Lung (tissue), 12 donors: Measurements from ENCODE around the gene HYKK. TPM values are rescaled to one million over a fixed set of nuclear protein-coding genes. Genes with fewer than 3 reads are reported as not detected.
A peak's percentile ranks its signal among the peaks of the same experiment; 100 is the strongest.

ENCODE experiments used
- ATAC-seq: fragments of 200-7000 bp; cut with Tn5 transposase; one replicate; pipeline ENCODE4 v1.9.1; 2020; ENCODE audit warnings: moderate number of reproducible peaks; ENCODE audit not compliant: insufficient read depth, low FRiP score
- DNase-seq, 3 donors: peaks; one replicate each; pipeline ENCODE4 v3.0.0-alpha.2; 2013 to 2017
- H3K27ac ChIP-seq, 2 donors: one replicate each; pipeline ENCODE4 v1.5.1; 2013; ENCODE audit warnings: mild to moderate bottlenecking in 2 of 2, moderate library complexity in 2 of 2, control low read depth in 1 of 2, inconsistent platforms in 1 of 2, low read depth in 1 of 2, low read length in 1 of 2
- H3K27me3 ChIP-seq, 3 donors: one replicate each; pipeline ENCODE4 v1.5.1; 2013; ENCODE audit warnings: low read length in 2 of 3; ENCODE audit not compliant: control insufficient read depth in 3 of 3, insufficient read depth in 3 of 3
- H3K36me3 ChIP-seq, 4 donors: one replicate each; pipeline ENCODE4 v1.5.1; 2013; ENCODE audit warnings: low read length in 4 of 4, mild to moderate bottlenecking in 1 of 4, moderate library complexity in 1 of 4; ENCODE audit not compliant: control insufficient read depth in 4 of 4, insufficient read depth in 4 of 4
- H3K4me1 ChIP-seq, 5 donors: one replicate each; pipeline ENCODE4 v1.5.1; 2013; ENCODE audit warnings: low read length in 5 of 5, mild to moderate bottlenecking in 2 of 5, moderate library complexity in 1 of 5; ENCODE audit not compliant: control insufficient read depth in 5 of 5, insufficient read depth in 5 of 5
- H3K4me3 ChIP-seq: one replicate; pipeline ENCODE4 v1.5.1; 2013; ENCODE audit warnings: mild to moderate bottlenecking, control low read depth, moderate library complexity
- H3K9ac ChIP-seq, 2 donors: one replicate each; pipeline ENCODE4 v1.5.1; 2013; ENCODE audit warnings: low read length in 2 of 2, control low read depth in 1 of 2; ENCODE audit not compliant: insufficient read depth in 1 of 2
- H3K9me3 ChIP-seq, 4 donors: one replicate each; pipeline ENCODE4 v1.5.1; 2013; ENCODE audit warnings: low read length in 3 of 4, mild to moderate bottlenecking in 1 of 4, moderate library complexity in 1 of 4; ENCODE audit not compliant: control insufficient read depth in 4 of 4, insufficient read depth in 3 of 4
- CTCF ChIP-seq: IDR thresholded peaks from 2 replicates; pipeline ENCODE4 v1.5.1; 2012; ENCODE audit warnings: mild to moderate bottlenecking; ENCODE audit errors: control extremely low read depth, extremely low read depth
- WGBS, 2 donors: extraction: QIAGEN DNeasy Blood & Tissue Kit; methylation state at CpG; one replicate each; pipeline ENCODE4 v1.1.7; 2013; 5-methylcytosine and 5-hydroxymethylcytosine counted together
- polyA plus RNA-seq, 2 donors: library from polyadenylated mRNA; stranded (reverse); fragments of 200-250 nt; gene quantifications; one replicate each; pipeline ENCODE4 v1.2.1, GENCODE V29; 2013
- total RNA-seq, 2 donors: library from RNA; depleted of rRNA in 1 of 2; stranded (reverse); fragments of >200 nt in 1 of 2; gene quantifications; one replicate each; pipeline ENCODE4 v1.2.1, GENCODE V29; 2014 to 2021
- donor health status: control.
- donor health status: control.
- donor health status: Bipolar disorder and iron deficiency.
- donor health status: healthy.
- donor health status: DM: yes; HTN: yes; CAD: no.

HYKK gene
- total and polyA plus RNA-seq, 4 donors: 1.6 to 5.7 (median 4.9) TPM

GRCh38 chr15:78492872-78493271 lies 14.5 kb upstream of the HYKK start:
- H3K27ac ChIP-seq: no peak overlapping the region
- WGBS, 2 donors: 74 to 79% methylated on average over 1 of the region's 1 CpG
- H3K27me3 ChIP-seq: no peaks in the 10 kb centered on the region
- peaks cover 13 to 45% (median 19%) of the 10 kb centered on the region in 4 donors for H3K36me3 ChIP-seq
- H3K4me3 ChIP-seq: no peak overlapping the region
- no peaks in the 10 kb centered on the region for H3K9me3 ChIP-seq
- peaks cover 0 to 7% (median 0%) of the 10 kb centered on the region in 5 donors for H3K4me1 ChIP-seq
- DNase-seq: peak in 2 of 3 donors; percentile 40 to 41
- ATAC-seq: no peak
- TF ChIP-seq CTCF: no peak
- H3K9ac ChIP-seq: no peak overlapping the region

GRCh38 chr15:78501857-78502256 lies 5.5 kb upstream of the HYKK start:
- no peak overlapping the region for H3K4me3 ChIP-seq
- H3K9ac ChIP-seq: no peak overlapping the region
- DNase-seq: no peak
- peaks cover 3 to 20% (median 7%) of the 10 kb centered on the region in 4 donors for H3K36me3 ChIP-seq
- 87 to 99% methylated on average over 4 of the region's 4 CpGs for WGBS, 2 donors
- no peak overlapping the region for H3K27ac ChIP-seq
- no peak for ATAC-seq
- H3K4me1 ChIP-seq: no peaks in the 10 kb centered on the region
- TF ChIP-seq CTCF: no peak
- H3K9me3 ChIP-seq: no peaks in the 10 kb centered on the region
- no peaks in the 10 kb centered on the region for H3K27me3 ChIP-seq

- Histone ChIP-seq H3K27ac (no peak overlapping the region), H3K9ac (no peak overlapping the region), H3K36me3 (peaks cover 3 to 17% (median 6%) of the 10 kb centered on the region in 4 donors), H3K9me3 (no peaks in the 10 kb centered on the region), H3K27me3 (no peaks in the 10 kb centered on the region), H3K4me1 (peaks cover 0 to under 1% (median 0%) of the 10 kb centered on the region in 5 donors), H3K4me3 (no peak overlapping the region)
- no peak for DNase-seq
- no peak for TF ChIP-seq CTCF
- ATAC-seq: no peak
- WGBS, 2 donors: 95 to 96% methylated on average over 2 of the region's 2 CpGs
Measured at GRCh38 chr15:78502641-78503040, 4.7 kb upstream of the HYKK start.

- peak overlapping the region; percentile 73 for H3K4me3 ChIP-seq
- H3K9me3 ChIP-seq: no peaks in the 10 kb centered on the region
- H3K27me3 ChIP-seq: no peaks in the 10 kb centered on the region
- TF ChIP-seq CTCF: no peak
- DNase-seq (no peak), ATAC-seq (no peak)
- H3K9ac ChIP-seq: peak overlapping the region in 1 of 2 donors; percentile 75
- 3 to 5% methylated on average over 13 of the region's 13 CpGs for WGBS, 2 donors
- peak overlapping the region; percentile 71 to 81 for H3K27ac ChIP-seq
- H3K4me1 ChIP-seq: peaks cover 0 to 8% (median 0%) of the 10 kb centered on the region in 5 donors
- H3K36me3 ChIP-seq: no peaks in the 10 kb centered on the region
Measured at GRCh38 chr15:78507831-78508160, 419 bp downstream of the HYKK start.
